Esophagus squamous epithelium (tissue), 5 donors: ENCODE data around the gene NPDC1. TPM values are rescaled to one million over a fixed set of nuclear protein-coding genes. Genes with fewer than 3 reads are reported as not detected.

Source experiments
- DNase-seq: peaks from one replicate; lab custom pipeline; 2025; lab: John Stamatoyannopoulos, UW
- H3K27ac ChIP-seq, 4 donors: fragments of 200-600 bp; sonication (generic); one replicate each; pipeline ENCODE4 v1.5.1; 2016 to 2019; ENCODE audit warnings: mild to moderate bottlenecking in 1 of 4
- H3K27me3 ChIP-seq, 4 donors: fragments of 200-600 bp; sonication (generic); 1 replicate in 3 of 4; 2 replicates in 1 of 4; pipeline versions ENCODE4 v1.5.1 to v1.6.0; 2017 to 2021; ENCODE audit warnings: antibody characterized with exemption in 1 of 4
- H3K36me3 ChIP-seq, 3 donors: fragments of 200-600 bp; sonication (generic); one replicate each; pipeline ENCODE4 v1.5.1; 2016 to 2019
- H3K4me1 ChIP-seq, 3 donors: fragments of 200-600 bp; sonication (generic); one replicate each; pipeline ENCODE4 v1.5.1; 2017 to 2019
- H3K4me3 ChIP-seq, 4 donors: fragments of 200-600 bp; sonication (generic); 1 replicate in 3 of 4; 2 replicates in 1 of 4; pipeline ENCODE4 v1.5.1; 2016 to 2019; ENCODE audit warnings: mild to moderate bottlenecking in 2 of 4, moderate library complexity in 1 of 4
- H3K9me3 ChIP-seq, 3 donors: fragments of 200-600 bp; sonication (generic); one replicate each; pipeline ENCODE4 v1.5.1; 2016 to 2019
- POLR2A ChIP-seq, 4 donors: fragments of 450-650 bp; IDR thresholded peaks; one replicate each; pipeline ENCODE4 v1.6.1; 2017; ENCODE audit warnings: antibody characterized with exemption in 4 of 4, mild to moderate bottlenecking in 4 of 4, moderate library complexity in 3 of 4
- whole genome bisulfite sequencing, 2 donors: methylation state at CpG; one replicate each; pipeline ENCODE4 v1.1.5; 2018; 5-methylcytosine and 5-hydroxymethylcytosine counted together
- intact Hi-C: fragments of 100-400 bp; cut with DNase I; formaldehyde crosslinking; loops from one replicate; pipeline ENCODE4 v1.15.0; 2022
- total RNA-seq, 4 donors: library from RNA; depleted of rRNA; stranded (reverse); fragments of >200 nt; gene quantifications; one replicate each; pipeline ENCODE4 v1.1.0, GENCODE V29; 2016
- TF ChIP-seq, protein P1 (sequence below), 6 experiments: fragments of 450-650 bp in 4 of 6; fragments of 200-600 bp in 2 of 6; sonication (generic) in 2 of 6; IDR thresholded peaks; one replicate each; pipeline ENCODE4 v1.5.1; 2016 to 2019; ENCODE audit warnings: antibody characterized with exemption in 6 of 6, mild to moderate bottlenecking in 4 of 6, moderate library complexity in 4 of 6
- donor health status: DM: yes; HTN: yes; CAD: no.

Gene NPDC1
- total RNA-seq, 4 donors from 2014 or later: 11.9 to 45.2 (median 20.3) TPM

DNA sequence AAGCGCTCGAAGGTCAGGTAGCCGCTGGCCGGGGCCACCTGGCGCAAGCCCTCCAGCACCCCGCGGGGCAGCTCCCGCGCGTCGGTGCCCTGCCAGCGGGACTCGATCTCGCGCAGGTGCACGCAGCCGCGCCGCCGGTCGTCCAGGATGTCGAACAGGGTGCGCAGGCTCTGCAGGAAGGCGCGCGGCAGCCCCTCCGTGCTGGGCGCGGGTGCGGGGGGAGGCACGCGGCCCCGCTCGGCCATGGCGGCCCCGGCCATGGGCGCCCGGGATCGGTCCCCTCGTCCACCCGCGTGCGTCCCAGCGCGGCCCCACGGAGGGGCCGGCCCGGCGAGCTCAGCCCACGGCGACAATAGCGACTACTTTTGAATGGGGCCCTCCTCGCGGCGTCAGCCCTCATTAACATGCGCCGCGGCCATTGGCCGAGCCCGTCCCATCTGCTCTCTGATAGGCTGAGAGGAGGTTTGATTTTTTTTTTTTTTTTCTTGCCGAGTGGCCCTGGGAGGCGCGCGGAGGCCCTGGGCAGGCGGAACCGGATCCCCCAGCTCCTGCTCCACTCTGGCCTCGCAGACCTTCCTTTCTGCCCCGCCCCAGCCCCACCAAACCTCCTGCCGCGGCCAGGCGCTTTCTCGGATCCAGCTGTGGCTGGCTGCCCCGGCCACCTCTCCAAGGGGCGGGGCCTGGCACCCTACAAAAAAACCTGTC lies 24.4 kb upstream of the NPDC1 start, which contains the start of gene SAPCD2:
SAPCD2 (minus strand) TSS at position 357 of the 705 bp plus-strand sequence; CDS start at position 260, 97 bp downstream.
- TF ChIP-seq POLR2A (IDR thresholded peaks at IDR 0.05): peak in 2 of 4 donors; percentile 26 to 60
- TF ChIP-seq, protein P1, sequence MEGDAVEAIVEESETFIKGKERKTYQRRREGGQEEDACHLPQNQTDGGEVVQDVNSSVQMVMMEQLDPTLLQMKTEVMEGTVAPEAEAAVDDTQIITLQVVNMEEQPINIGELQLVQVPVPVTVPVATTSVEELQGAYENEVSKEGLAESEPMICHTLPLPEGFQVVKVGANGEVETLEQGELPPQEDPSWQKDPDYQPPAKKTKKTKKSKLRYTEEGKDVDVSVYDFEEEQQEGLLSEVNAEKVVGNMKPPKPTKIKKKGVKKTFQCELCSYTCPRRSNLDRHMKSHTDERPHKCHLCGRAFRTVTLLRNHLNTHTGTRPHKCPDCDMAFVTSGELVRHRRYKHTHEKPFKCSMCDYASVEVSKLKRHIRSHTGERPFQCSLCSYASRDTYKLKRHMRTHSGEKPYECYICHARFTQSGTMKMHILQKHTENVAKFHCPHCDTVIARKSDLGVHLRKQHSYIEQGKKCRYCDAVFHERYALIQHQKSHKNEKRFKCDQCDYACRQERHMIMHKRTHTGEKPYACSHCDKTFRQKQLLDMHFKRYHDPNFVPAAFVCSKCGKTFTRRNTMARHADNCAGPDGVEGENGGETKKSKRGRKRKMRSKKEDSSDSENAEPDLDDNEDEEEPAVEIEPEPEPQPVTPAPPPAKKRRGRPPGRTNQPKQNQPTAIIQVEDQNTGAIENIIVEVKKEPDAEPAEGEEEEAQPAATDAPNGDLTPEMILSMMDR (IDR thresholded peaks at IDR 0.05): peak in 1 of 6 experiments; percentile 4
- intact Hi-C loops: no loop called here
- DNase-seq: peak; percentile 49
- peaks cover 0 to 23% (median 0%) of the 10 kb centered on the region in 4 donors for H3K27me3 ChIP-seq
- 0% methylated on average over 23 to 29 of the region's 74 CpGs for WGBS, 2 donors
- peaks cover 26 to 49% (median 31%) of the 10 kb centered on the region in 3 donors for H3K4me1 ChIP-seq
- H3K9me3 ChIP-seq: no peaks in the 10 kb centered on the region
- H3K36me3 ChIP-seq: no peaks in the 10 kb centered on the region
- peak within 1 kb of the TSS; percentile 34 to 79 (median 50) for H3K4me3 ChIP-seq
- peak within 1 kb of the TSS; percentile 51 to 84 (median 73) for H3K27ac ChIP-seq

DNA sequence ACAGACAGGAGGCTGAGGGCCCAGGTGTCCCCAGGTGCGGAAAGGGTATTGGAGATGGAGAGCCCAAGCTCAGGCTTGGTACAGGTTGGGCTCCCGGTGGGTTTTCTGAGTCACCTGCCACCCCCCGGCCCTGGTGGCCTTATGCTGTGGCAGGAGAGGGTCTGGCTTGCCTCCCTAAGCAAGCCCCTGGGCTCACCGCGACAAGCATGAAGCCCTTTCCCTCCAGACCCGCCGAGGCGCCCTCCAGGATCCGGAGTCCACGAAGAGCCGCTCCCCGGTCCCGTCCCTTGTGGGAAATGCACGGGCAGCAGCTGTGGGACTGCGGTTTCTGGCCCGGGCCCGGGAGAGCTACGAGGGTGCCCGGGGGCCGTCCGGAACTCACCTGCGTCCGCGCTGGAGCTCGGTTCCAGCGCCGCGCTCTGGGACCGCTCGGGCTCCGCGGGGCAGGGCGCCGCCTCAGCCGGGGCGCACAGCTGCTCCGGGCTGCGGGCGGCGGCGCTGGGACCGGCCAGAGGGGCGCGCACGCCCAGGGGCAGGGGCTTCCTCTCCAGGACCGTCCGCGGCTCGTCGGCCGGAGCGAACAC lies 23.6 kb upstream of the NPDC1 start:
- H3K4me3 ChIP-seq: peak overlapping the region; percentile 34 to 79 (median 50)
- TF ChIP-seq POLR2A (IDR thresholded peaks at IDR 0.05): no peak
- intact Hi-C loops: no loop called here
- no peak for DNase-seq
- peaks cover 20 to 51% (median 31%) of the 10 kb centered on the region in 3 donors for H3K4me1 ChIP-seq
- peak overlapping the region in 2 of 4 donors; percentile 51 to 84 for H3K27ac ChIP-seq
- H3K27me3 ChIP-seq: peaks cover 0 to 23% (median 0%) of the 10 kb centered on the region in 4 donors
- WGBS, 2 donors: 18% methylated on average over 3 of the region's 52 CpGs; no CpG with 5 or more reads in 1 of the 2 donors
- no peaks in the 10 kb centered on the region for H3K36me3 ChIP-seq
- H3K9me3 ChIP-seq: no peaks in the 10 kb centered on the region

DNA sequence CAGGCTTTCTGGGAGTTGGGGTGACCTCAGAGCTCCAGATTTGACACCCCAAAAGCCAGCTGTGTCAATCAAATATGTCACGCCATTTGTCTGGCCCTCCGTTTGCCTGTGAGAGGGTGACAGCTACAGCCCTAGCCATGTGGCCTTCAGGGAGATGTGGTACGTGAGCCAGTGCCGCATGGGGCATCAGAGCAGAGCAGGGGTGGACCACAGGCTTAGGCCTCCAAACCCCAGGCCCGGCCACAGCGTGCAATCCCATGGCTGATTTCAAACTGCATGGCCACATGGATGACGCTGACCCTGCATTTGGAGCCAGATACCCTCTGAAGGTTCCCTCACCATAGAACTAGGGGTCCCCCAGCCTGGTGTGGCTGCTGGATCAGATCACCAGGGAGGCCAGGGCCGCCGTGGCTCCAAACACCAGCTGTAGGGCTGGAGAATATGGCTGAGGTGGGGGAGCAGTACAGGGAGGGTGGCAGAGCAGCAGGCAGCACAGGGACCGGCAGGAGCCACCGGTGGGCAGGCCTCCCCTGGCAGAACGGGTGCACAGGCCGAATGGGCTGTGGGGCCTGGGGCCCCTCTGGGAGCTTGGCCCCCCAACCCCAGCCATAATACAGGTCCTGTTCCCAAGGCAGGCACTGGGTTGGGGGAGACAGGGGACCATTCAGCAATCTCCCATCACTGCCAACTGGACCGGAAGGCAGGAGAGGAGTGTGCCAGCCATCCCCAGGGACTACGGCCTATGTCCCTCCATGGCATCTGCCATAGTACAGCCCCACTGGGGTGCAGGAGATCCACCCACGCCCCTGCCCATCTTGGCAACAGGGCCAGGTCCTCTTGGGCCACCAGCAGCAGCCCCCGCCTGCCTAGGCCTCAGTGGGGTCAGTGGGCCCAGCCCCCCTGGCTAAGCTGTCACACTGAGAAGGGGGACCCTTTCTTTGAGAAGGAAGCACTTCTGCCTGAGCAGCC lies 22.8 kb upstream of the NPDC1 start:
- TF ChIP-seq, protein P1 (IDR thresholded peaks at IDR 0.05): no peak
- no peak for TF ChIP-seq POLR2A (IDR thresholded peaks at IDR 0.05)

GRCh38 chr9:137067860-137068538 lies 22.0 kb upstream of the NPDC1 start:
- no peak for DNase-seq
- WGBS, 2 donors: 7 to 33% methylated on average over 3 to 8 of the region's 12 CpGs
- peaks cover 0 to 23% (median 0%) of the 10 kb centered on the region in 4 donors for H3K27me3 ChIP-seq
- H3K36me3 ChIP-seq: no peaks in the 10 kb centered on the region
- TF ChIP-seq, protein P1 (IDR thresholded peaks at IDR 0.05): peak; percentile 70 to 89 (median 84)
- TF ChIP-seq POLR2A (IDR thresholded peaks at IDR 0.05): no peak
- no peak overlapping the region for H3K27ac ChIP-seq
- intact Hi-C loops: no loop called here
- H3K4me3 ChIP-seq: no peak overlapping the region
- H3K4me1 ChIP-seq: peaks cover 24 to 64% (median 31%) of the 10 kb centered on the region in 3 donors
- H3K9me3 ChIP-seq: no peaks in the 10 kb centered on the region

More for the DNA sequence above, 22.8 kb upstream of the NPDC1 start:
- no peak overlapping the region for H3K27ac ChIP-seq
- intact Hi-C loops: no loop called here
- peak overlapping the region in 3 of 4 donors; percentile 34 to 79 (median 58) for H3K4me3 ChIP-seq
- no peaks in the 10 kb centered on the region for H3K9me3 ChIP-seq
- peaks cover 0 to 23% (median 0%) of the 10 kb centered on the region in 4 donors for H3K27me3 ChIP-seq
- DNase-seq: no peak
- no peaks in the 10 kb centered on the region for H3K36me3 ChIP-seq
- peaks cover 22 to 59% (median 31%) of the 10 kb centered on the region in 3 donors for H3K4me1 ChIP-seq
- 90 to 91% methylated on average over 3 of the region's 17 CpGs for WGBS, 2 donors
